ENCODE results near the gene RNF207.

RNF207 gene

GRCh38 chr1:6220236-6220635 is 14.3 kb downstream of the RNF207 start:
- no peak for DNase-seq (ENCODE audit: low read depth)
- TF ChIP-seq POLR2A (IDR thresholded peaks at IDR 0.05; ENCODE audit: extremely low read depth, insufficient read length) (no peak), CTCF (IDR thresholded peaks at IDR 0.05; ENCODE audit: low read depth, low read length) (no peak), MYC (IDR thresholded peaks at IDR 0.05; ENCODE audit: low read depth, low read length) (no peak), MAX (IDR thresholded peaks at IDR 0.05; ENCODE audit: low read depth, low read length) (no peak)
- no peak overlapping the region for H3K4me3 ChIP-seq (ENCODE audit: low read depth, low read length)

GRCh38 chr1:6221210-6221784 is 15.4 kb downstream of the RNF207 start:
- TF ChIP-seq POLR2A (IDR thresholded peaks at IDR 0.05; ENCODE audit: extremely low read depth, insufficient read length) (no peak), CTCF (IDR thresholded peaks at IDR 0.05; ENCODE audit: low read depth, low read length) (no peak), MYC (IDR thresholded peaks at IDR 0.05; ENCODE audit: low read depth, low read length) (no peak), MAX (IDR thresholded peaks at IDR 0.05; ENCODE audit: low read depth, low read length) (no peak)
- no peak for DNase-seq (ENCODE audit: low read depth)

GRCh38 chr1:6222636-6223035 is 16.7 kb downstream of the RNF207 start:
- H3K4me3 ChIP-seq (ENCODE audit: low read depth, low read length) = no peak overlapping the region
- no peak for TF ChIP-seq CTCF (IDR thresholded peaks at IDR 0.05; ENCODE audit: low read depth, low read length)
- no peak for TF ChIP-seq MYC (IDR thresholded peaks at IDR 0.05; ENCODE audit: low read depth, low read length)
- TF ChIP-seq POLR2A (IDR thresholded peaks at IDR 0.05; ENCODE audit: extremely low read depth, insufficient read length) = no peak
- no peak for TF ChIP-seq MAX (IDR thresholded peaks at IDR 0.05; ENCODE audit: low read depth, low read length)
- DNase-seq (ENCODE audit: low read depth) = no peak

More at GRCh38 chr1:6221210-6221784, 15.4 kb downstream of the RNF207 start:
- H3K4me3 ChIP-seq (ENCODE audit: low read depth, low read length) = no peak overlapping the region

GRCh38 chr1:6223617-6224016 is 17.7 kb downstream of the RNF207 start:
- no peak for DNase-seq (ENCODE audit: low read depth)
- no peak overlapping the region for H3K4me3 ChIP-seq (ENCODE audit: low read depth, low read length)
- TF ChIP-seq CTCF (IDR thresholded peaks at IDR 0.05; ENCODE audit: low read depth, low read length) = no peak
- TF ChIP-seq MAX (IDR thresholded peaks at IDR 0.05; ENCODE audit: low read depth, low read length) = no peak
- no peak for TF ChIP-seq MYC (IDR thresholded peaks at IDR 0.05; ENCODE audit: low read depth, low read length)
- TF ChIP-seq POLR2A (IDR thresholded peaks at IDR 0.05; ENCODE audit: extremely low read depth, insufficient read length) = no peak

- H3K4me3 ChIP-seq (ENCODE audit: low read depth, low read length) = no peak overlapping the region
- DNase-seq (ENCODE audit: low read depth) = no peak
- TF ChIP-seq POLR2A (IDR thresholded peaks at IDR 0.05; ENCODE audit: extremely low read depth, insufficient read length) (no peak), MYC (IDR thresholded peaks at IDR 0.05; ENCODE audit: low read depth, low read length) (no peak), CTCF (IDR thresholded peaks at IDR 0.05; ENCODE audit: low read depth, low read length) (no peak), MAX (IDR thresholded peaks at IDR 0.05; ENCODE audit: low read depth, low read length) (no peak)
These were observed 18.8 kb downstream of the RNF207 start for GRCh38 chr1:6224718-6225117.
